Hepatocyte (in vitro differentiated cells): Measurements from ENCODE around the gene NR2F2. TPM values are rescaled to one million over a fixed set of nuclear protein-coding genes. Genes with fewer than 3 reads are reported as not detected.

Experiments
- DNase-seq: peaks from one replicate; pipeline ENCODE4 v3.0.0-alpha.2; 2016; ENCODE audit warnings: low spot score
- H2AFZ ChIP-seq: fragments of 200-600 bp; sonication (generic); 2 replicates; pipeline ENCODE4 v1.6.0; 2016; ENCODE audit warnings: antibody characterized with exemption, mild to moderate bottlenecking
- H3K27ac ChIP-seq: fragments of 200-600 bp; sonication (generic); 2 replicates; pipeline ENCODE4 v1.5.1; 2016; ENCODE audit warnings: mild to moderate bottlenecking
- H3K27me3 ChIP-seq: fragments of 200-600 bp; sonication (generic); 2 replicates; pipeline ENCODE4 v1.6.1; 2016
- H3K36me3 ChIP-seq: fragments of 200-600 bp; sonication (generic); replicated peaks from 2 replicates; pipeline ENCODE4 v1.5.1; 2016; ENCODE audit warnings: low read depth; ENCODE audit not compliant: insufficient read depth
- H3K4me1 ChIP-seq: fragments of 200-600 bp; sonication (generic); 2 replicates; pipeline ENCODE4 v1.5.1; 2016; ENCODE audit warnings: mild to moderate bottlenecking, moderate library complexity; ENCODE audit not compliant: insufficient read depth
- H3K4me2 ChIP-seq: fragments of 200-600 bp; sonication (generic); 2 replicates; pipeline ENCODE4 v1.6.0; 2016
- H3K4me3 ChIP-seq: fragments of 200-600 bp; sonication (generic); 2 replicates; pipeline ENCODE4 v1.5.1; 2016; ENCODE audit warnings: mild to moderate bottlenecking
- H3K79me2 ChIP-seq: fragments of 200-600 bp; sonication (generic); 2 replicates; pipeline ENCODE4 v1.6.0; 2017; ENCODE audit warnings: mild to moderate bottlenecking
- H3K9me2 ChIP-seq: fragments of 200-600 bp; sonication (generic); replicated peaks from 2 replicates; pipeline ENCODE4 v1.6.0; 2017; ENCODE audit warnings: mild to moderate bottlenecking; ENCODE audit not compliant: insufficient read depth
- H3K9me3 ChIP-seq: fragments of 200-600 bp; sonication (generic); 2 replicates; pipeline ENCODE4 v1.5.1; 2016; ENCODE audit warnings: low read depth, mild to moderate bottlenecking
- H4K20me1 ChIP-seq: fragments of 200-600 bp; sonication (generic); 2 replicates; pipeline ENCODE4 v1.6.0; 2016; ENCODE audit warnings: mild to moderate bottlenecking; ENCODE audit not compliant: insufficient read depth, poor library complexity, severe bottlenecking
- CTCF ChIP-seq: fragments of 200-600 bp; sonication (generic); IDR thresholded peaks from 2 replicates; pipeline ENCODE4 v1.5.1; 2016; ENCODE audit warnings: antibody characterized with exemption, mild to moderate bottlenecking; ENCODE audit not compliant: poor library complexity
- EZH2 ChIP-seq: fragments of 200-600 bp; sonication (generic); IDR thresholded peaks from 2 replicates; pipeline ENCODE4 v1.6.1; 2016; ENCODE audit warnings: antibody characterized with exemption, mild to moderate bottlenecking, borderline replicate concordance
- EZH2phosphoT487 ChIP-seq: fragments of 200-600 bp; sonication (generic); IDR thresholded peaks from one replicate; pipeline ENCODE4 v1.6.1; 2018; ENCODE audit warnings: antibody characterized with exemption, mild to moderate bottlenecking, low read depth, moderate library complexity; ENCODE audit not compliant: unreplicated experiment, severe bottlenecking
- WGBS: methylation state at CpG from one replicate; pipeline ENCODE4 v1.1.6; 2016; ENCODE audit warnings: low lambda C conversion rate; ENCODE audit errors: missing lambda C conversion rate; 5-methylcytosine and 5-hydroxymethylcytosine counted together
- polyA plus RNA-seq: library from polyadenylated mRNA; unstranded; fragments of >200 nt; fragmentation: Nextera tagmentation; extraction: Ambion mirVana; gene quantifications from 2 replicates; pipeline ENCODE4 v1.2.1, GENCODE V29; 2016
- total RNA-seq: library from RNA; depleted of rRNA; stranded (reverse); fragments of >200 nt; gene quantifications from 2 replicates; pipeline ENCODE4 v1.2.3, GENCODE V29; 2014

The NR2F2 gene
- total and polyA plus RNA-seq, 2 experiments from 2014 or later, result 23.0 to 27.9 TPM

- no peaks in the 10 kb centered on the region for H3K27me3 ChIP-seq
- H2AFZ ChIP-seq, result no peak overlapping the region
- H3K27ac ChIP-seq, result peak overlapping the region; percentile 94
- H3K4me1 ChIP-seq, result peaks cover 22% of the 10 kb centered on the region
- peaks cover 91% of the 10 kb centered on the region for H3K79me2 ChIP-seq
- H4K20me1 ChIP-seq, result peaks cover 58% of the 10 kb centered on the region
- TF ChIP-seq EZH2 (no peak), CTCF (no peak), EZH2phosphoT487 (no peak)
- H3K36me3 ChIP-seq, result no peaks in the 10 kb centered on the region
- H3K4me2 ChIP-seq, result peak overlapping the region; percentile 96
- peak overlapping the region; percentile 61 for H3K4me3 ChIP-seq
- no peaks in the 10 kb centered on the region for H3K9me2 ChIP-seq
- WGBS, result 27% methylated on average over 49 of the region's 49 CpGs
- no peaks in the 10 kb centered on the region for H3K9me3 ChIP-seq
- no peak for DNase-seq
Observed at GRCh38 chr15:96334017-96334704, 3.7 kb downstream of the NR2F2 start.

- peaks cover 62% of the 10 kb centered on the region for H4K20me1 ChIP-seq
- TF ChIP-seq EZH2phosphoT487 (no peak), EZH2 (no peak), CTCF (no peak)
- H3K9me2 ChIP-seq, result no peaks in the 10 kb centered on the region
- H3K36me3 ChIP-seq, result no peaks in the 10 kb centered on the region
- H3K4me2 ChIP-seq, result peak overlapping the region; percentile 96
- DNase-seq, result no peak
- H3K27ac ChIP-seq, result peak overlapping the region; percentile 94
- H3K27me3 ChIP-seq, result no peaks in the 10 kb centered on the region
- WGBS, result 42% methylated on average over 5 of the region's 5 CpGs
- no peak overlapping the region for H2AFZ ChIP-seq
- no peaks in the 10 kb centered on the region for H3K9me3 ChIP-seq
- peaks cover 91% of the 10 kb centered on the region for H3K79me2 ChIP-seq
- peak overlapping the region; percentile 61 for H3K4me3 ChIP-seq
- H3K4me1 ChIP-seq, result peaks cover 29% of the 10 kb centered on the region
Observed at GRCh38 chr15:96334705-96335410, 4.4 kb downstream of the NR2F2 start.

- H4K20me1 ChIP-seq, result peaks cover 62% of the 10 kb centered on the region
- no peaks in the 10 kb centered on the region for H3K27me3 ChIP-seq
- H3K27ac ChIP-seq, result peak overlapping the region; percentile 8
- H2AFZ ChIP-seq, result no peak overlapping the region
- no peaks in the 10 kb centered on the region for H3K9me2 ChIP-seq
- H3K9me3 ChIP-seq, result no peaks in the 10 kb centered on the region
- H3K4me2 ChIP-seq, result peak overlapping the region; percentile 96
- WGBS, result 16% methylated on average over 6 of the region's 6 CpGs
- H3K79me2 ChIP-seq, result peaks cover 96% of the 10 kb centered on the region
- DNase-seq, result no peak
- no peaks in the 10 kb centered on the region for H3K36me3 ChIP-seq
- peaks cover 33% of the 10 kb centered on the region for H3K4me1 ChIP-seq
- peak overlapping the region; percentile 61 for H3K4me3 ChIP-seq
- TF ChIP-seq CTCF (no peak), EZH2phosphoT487 (no peak), EZH2 (no peak)
Observed at GRCh38 chr15:96335411-96336024, 5.0 kb downstream of the NR2F2 start.
